Mucosa of descending colon (tissue), 3 donors: Measurements from ENCODE around the gene CTDSP2. TPM values are rescaled to one million over a fixed set of nuclear protein-coding genes. Genes with fewer than 3 reads are reported as not detected.
"Not testable (repeated sequence)": the region's sequence is repeated elsewhere in the genome, so short reads cannot be mapped to it uniquely, and the experiment has no call there.

Experiments
- ATAC-seq: fragments of 200-7000 bp; cut with Tn5 transposase; one replicate; pipeline ENCODE4 v1.9.1; 2020; ENCODE audit warnings: mild to moderate bottlenecking, moderate library complexity
- DNase-seq, 3 donors: peaks; one replicate each; pipeline ENCODE4 v3.0.0-alpha.2; 2020
- H3K36me3 ChIP-seq: fragments of 200-600 bp; one replicate; pipeline ENCODE4 v1.8.0; 2021; ENCODE audit warnings: low read depth, mild to moderate bottlenecking
- H3K4me1 ChIP-seq: fragments of 200-600 bp; one replicate; pipeline ENCODE4 v1.8.0; 2021; ENCODE audit warnings: low read depth, mild to moderate bottlenecking
- H3K4me3 ChIP-seq: fragments of 200-600 bp; one replicate; pipeline ENCODE4 v1.8.0; 2021; ENCODE audit warnings: mild to moderate bottlenecking
- H3K9me3 ChIP-seq: fragments of 200-600 bp; one replicate; pipeline ENCODE4 v1.8.0; 2021; ENCODE audit warnings: mild to moderate bottlenecking
- CTCF ChIP-seq: fragments of 200-600 bp; IDR thresholded peaks from one replicate; pipeline ENCODE4 v1.8.0; 2022; ENCODE audit warnings: antibody characterized with exemption, mild to moderate bottlenecking
- intact Hi-C, 2 donors: fragments of 100-400 bp; cut with DNase I in 1 of 2; cut with micrococcal nuclease in 1 of 2; formaldehyde crosslinking; loops; one replicate each; pipeline versions ENCODE4 v1.11.0 to v1.11.1; 2022; cut with DNase I, micrococcal nuclease
- total RNA-seq, 3 donors: library from RNA; stranded (reverse); fragmentation: NEBNext Ultra II Directional in 2 of 3; extraction: Animal tissue kit (Norgen Biotek cat#: 25700) in 2 of 3; gene quantifications; one replicate each; pipeline versions ENCODE4 v1.2.1 to v1.2.4, GENCODE V29; 2021 to 2023
- donor health status: DM: no; HTN: no; CAD: no; lungs with moderate emphysema.
- donor health status: DM: no; HTN: no; CAD: no.
- donor health status: DM: no; HTN: yes; CAD: no.

Gene CTDSP2
- total RNA-seq, 3 donors from 2014 or later, result 220 to 339 (median 256) TPM

GRCh38 chr12:57775563-57776246 lies 70.8 kb downstream of the CTDSP2 start:
- Histone ChIP-seq H3K4me1 (peaks cover 14% of the 10 kb centered on the region), H3K36me3 (no peaks in the 10 kb centered on the region), H3K4me3 (no peak overlapping the region), H3K9me3 (no peaks in the 10 kb centered on the region)
- intact Hi-C loops, result no loop called here
- ATAC-seq, result no peak
- no peak for DNase-seq
- no peak for TF ChIP-seq CTCF

- no peak for DNase-seq
- intact Hi-C loops, result no loop called here
- Histone ChIP-seq H3K36me3 (no peaks in the 10 kb centered on the region), H3K4me1 (peaks cover 14% of the 10 kb centered on the region), H3K4me3 (no peak overlapping the region), H3K9me3 (no peaks in the 10 kb centered on the region)
- TF ChIP-seq CTCF, result no peak
- ATAC-seq, result no peak
Observed at GRCh38 chr12:57775044-57775443, 71.5 kb downstream of the CTDSP2 start.

GRCh38 chr12:57774634-57775033 lies 71.9 kb downstream of the CTDSP2 start:
- H3K4me3 ChIP-seq, DNase-seq, intact Hi-C loops, H3K9me3 ChIP-seq, ATAC-seq, H3K36me3 ChIP-seq: not testable (repeated sequence)
- H3K4me1 ChIP-seq, result peaks cover 14% of the 10 kb centered on the region

- no peaks in the 10 kb centered on the region for H3K9me3 ChIP-seq
- peak; percentile 80 for ATAC-seq
- peaks cover 14% of the 10 kb centered on the region for H3K4me1 ChIP-seq
- no peaks in the 10 kb centered on the region for H3K36me3 ChIP-seq
- intact Hi-C loops, result no loop called here
- TF ChIP-seq CTCF, result no peak
- peak within 1 kb of the TSS; percentile 50 for H3K4me3 ChIP-seq
- peak; percentile 78 to 84 (median 82) for DNase-seq
Observed at GRCh38 chr12:57772429-57773322, 73.9 kb downstream of the CTDSP2 start, which contains the start of gene EEF1AKMT3. EEF1AKMT3 (plus strand) TSS chr12:57772614; CDS start chr12:57772725, 111 bp downstream.

GRCh38 chr12:57771873-57772428 lies 74.6 kb downstream of the CTDSP2 start, which contains the start of gene METTL1:
METTL1 (minus strand) TSS chr12:57772105; CDS start chr12:57772083, 22 bp downstream.
- ATAC-seq (peak; percentile 96), DNase-seq (peak; percentile 95 to 97 (median 97))
- peak within 1 kb of the TSS; percentile 50 for H3K4me3 ChIP-seq
- no peak for TF ChIP-seq CTCF
- intact Hi-C loops, result no loop called here
- no peaks in the 10 kb centered on the region for H3K36me3 ChIP-seq
- no peaks in the 10 kb centered on the region for H3K9me3 ChIP-seq
- peaks cover 16% of the 10 kb centered on the region for H3K4me1 ChIP-seq
